Measurements from ENCODE around the gene NREP.

NREP gene

DNA sequence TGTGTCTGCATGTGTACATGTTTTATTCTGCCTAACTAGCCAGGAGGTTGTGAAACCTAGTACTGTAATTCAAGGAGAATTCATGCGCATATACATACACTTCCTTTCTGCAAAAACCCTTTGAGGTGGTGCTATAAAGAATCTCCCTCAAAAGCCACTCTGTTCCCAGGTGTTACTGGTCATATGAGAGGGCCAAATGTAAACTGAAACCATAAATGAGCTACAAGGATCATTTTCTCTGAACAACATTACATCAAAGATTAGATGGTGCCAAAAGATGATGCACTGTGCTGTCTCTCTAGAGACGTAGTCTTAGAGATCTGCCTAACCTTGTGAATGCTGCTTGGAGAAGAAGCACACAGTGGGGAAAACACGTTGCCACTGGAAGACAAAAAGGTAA, 15.7 kb downstream of the NREP start:
- H3K4me3 ChIP-seq (ENCODE audit: low read depth, low read length) = no peak overlapping the region
- TF ChIP-seq, protein P1, sequence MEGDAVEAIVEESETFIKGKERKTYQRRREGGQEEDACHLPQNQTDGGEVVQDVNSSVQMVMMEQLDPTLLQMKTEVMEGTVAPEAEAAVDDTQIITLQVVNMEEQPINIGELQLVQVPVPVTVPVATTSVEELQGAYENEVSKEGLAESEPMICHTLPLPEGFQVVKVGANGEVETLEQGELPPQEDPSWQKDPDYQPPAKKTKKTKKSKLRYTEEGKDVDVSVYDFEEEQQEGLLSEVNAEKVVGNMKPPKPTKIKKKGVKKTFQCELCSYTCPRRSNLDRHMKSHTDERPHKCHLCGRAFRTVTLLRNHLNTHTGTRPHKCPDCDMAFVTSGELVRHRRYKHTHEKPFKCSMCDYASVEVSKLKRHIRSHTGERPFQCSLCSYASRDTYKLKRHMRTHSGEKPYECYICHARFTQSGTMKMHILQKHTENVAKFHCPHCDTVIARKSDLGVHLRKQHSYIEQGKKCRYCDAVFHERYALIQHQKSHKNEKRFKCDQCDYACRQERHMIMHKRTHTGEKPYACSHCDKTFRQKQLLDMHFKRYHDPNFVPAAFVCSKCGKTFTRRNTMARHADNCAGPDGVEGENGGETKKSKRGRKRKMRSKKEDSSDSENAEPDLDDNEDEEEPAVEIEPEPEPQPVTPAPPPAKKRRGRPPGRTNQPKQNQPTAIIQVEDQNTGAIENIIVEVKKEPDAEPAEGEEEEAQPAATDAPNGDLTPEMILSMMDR (conservative IDR thresholded peaks at IDR 0.05; ENCODE audit: low read depth, low read length) = no peak
- peak; percentile 66 for DNase-seq (ENCODE audit: low read depth)

DNA sequence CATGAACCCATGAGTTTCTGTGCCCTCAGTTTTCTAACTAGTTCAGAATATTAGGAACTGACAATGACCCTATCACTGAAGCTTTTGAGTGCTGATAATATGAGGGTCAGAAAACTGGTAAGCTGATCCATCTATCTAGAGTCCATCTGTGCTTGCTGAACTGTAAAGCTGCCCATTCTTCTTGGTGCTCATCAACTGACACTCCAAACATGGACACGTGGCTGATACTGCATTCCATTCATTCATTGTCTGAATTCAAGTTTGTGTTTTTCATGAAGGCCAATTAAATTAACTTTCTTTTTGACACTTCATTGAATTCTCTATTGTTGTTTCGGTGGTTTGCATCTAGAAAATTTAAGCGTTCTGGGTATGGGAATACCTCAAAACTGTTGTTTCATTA, 17.6 kb downstream of the NREP start:
- H3K4me3 ChIP-seq (ENCODE audit: low read depth, low read length) = no peak overlapping the region
- TF ChIP-seq, protein P1 (conservative IDR thresholded peaks at IDR 0.05; ENCODE audit: low read depth, low read length) = no peak
- no peak for DNase-seq (ENCODE audit: low read depth)

DNA sequence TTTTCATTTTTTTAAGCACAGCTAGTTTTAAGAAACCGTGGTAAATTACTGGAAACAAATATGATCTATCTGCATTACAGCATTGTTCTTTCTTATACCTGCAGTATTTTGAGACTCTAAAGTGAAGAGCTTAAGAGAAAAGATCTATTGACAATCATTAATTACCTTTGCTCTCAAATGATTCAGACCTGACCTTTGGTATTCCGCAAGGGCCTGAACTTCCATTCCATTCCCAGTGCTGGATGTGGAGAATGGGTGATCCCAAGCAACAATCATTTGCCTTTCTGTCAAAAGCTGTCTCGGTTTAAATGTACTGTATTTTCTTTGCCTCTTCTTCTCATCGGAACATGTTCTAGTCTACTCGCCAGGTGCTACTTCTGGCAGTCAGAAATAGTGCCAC, 18.9 kb downstream of the NREP start:
- TF ChIP-seq, protein P1 (conservative IDR thresholded peaks at IDR 0.05; ENCODE audit: low read depth, low read length) = no peak
- no peak overlapping the region for H3K4me3 ChIP-seq (ENCODE audit: low read depth, low read length)
- DNase-seq (ENCODE audit: low read depth) = no peak

DNA sequence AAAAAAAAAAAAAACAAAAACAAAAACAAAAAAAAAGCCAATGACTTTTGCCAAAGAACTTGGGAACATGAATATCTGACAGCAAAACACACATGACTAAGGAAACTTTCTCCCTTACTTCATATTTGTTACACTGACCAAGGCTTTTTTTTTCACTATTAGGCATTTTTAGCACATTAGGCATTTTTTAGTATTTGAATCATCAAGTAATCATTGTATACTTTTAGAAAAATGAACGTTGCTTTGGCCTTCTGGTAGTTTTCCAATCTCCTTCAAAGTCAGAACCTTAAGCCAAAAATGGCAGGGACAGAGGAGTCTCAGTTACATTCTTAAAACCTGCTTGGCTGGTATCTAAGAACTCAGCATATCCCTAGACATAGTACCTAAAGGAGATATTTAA, 19.3 kb downstream of the NREP start:
- no peak overlapping the region for H3K4me3 ChIP-seq (ENCODE audit: low read depth, low read length)
- TF ChIP-seq, protein P1 (conservative IDR thresholded peaks at IDR 0.05; ENCODE audit: low read depth, low read length) = no peak
- DNase-seq (ENCODE audit: low read depth) = peak; percentile 74

DNA sequence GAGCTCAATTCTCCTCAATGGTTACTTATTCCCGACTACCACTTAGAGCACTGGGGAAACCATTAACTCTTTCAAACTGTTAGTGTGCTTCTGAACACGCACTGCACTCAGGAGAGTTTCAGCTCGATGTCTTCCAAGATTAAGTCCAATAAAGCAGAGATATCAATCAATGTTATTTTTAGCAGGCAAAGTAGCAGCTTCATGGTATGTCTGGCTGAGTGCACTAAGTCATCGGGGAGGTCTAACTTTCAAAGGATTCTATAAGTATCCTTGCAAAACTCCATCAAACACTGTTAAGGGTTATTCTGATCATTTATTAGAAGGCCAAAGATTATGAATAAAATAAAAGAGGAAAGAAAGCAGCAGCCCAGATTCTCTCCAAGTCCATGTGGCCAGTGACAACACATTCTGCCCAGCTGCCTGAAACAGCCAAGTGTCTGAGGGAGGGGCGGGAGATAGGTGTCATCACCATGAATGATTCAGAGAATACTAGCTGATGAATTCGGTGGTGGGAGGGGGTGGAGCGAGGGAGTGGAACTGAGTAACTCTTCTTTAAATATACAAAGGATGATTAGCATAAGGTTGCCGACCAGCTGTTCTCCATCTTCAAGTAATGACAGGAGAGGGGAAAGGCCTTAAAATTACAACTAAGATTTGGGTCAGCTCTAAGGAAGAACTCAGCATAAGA, 21.3 kb downstream of the NREP start:
- TF ChIP-seq, protein P1 (conservative IDR thresholded peaks at IDR 0.05; ENCODE audit: low read depth, low read length) = no peak
- H3K4me3 ChIP-seq (ENCODE audit: low read depth, low read length) = no peak overlapping the region
- peak; percentile 96 for DNase-seq (ENCODE audit: low read depth)

DNA sequence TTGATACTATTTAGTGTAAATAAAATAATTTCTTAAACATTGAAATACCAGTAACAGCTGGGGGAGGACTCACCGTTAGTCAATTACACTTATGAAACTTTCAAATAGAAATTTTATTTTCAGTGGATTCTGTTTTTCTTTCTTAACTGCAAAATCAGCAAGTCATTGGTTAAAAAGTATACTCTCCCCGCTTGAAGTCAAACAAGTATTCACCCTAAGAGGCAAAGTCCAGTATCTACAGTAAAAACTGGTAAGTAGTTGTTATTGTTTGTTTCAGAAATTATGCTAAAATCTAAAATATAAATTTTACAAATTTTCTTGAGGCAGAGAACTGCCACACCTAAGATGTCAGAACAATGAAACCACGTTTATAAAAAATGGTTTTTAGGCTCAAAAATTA, 22.4 kb downstream of the NREP start:
- TF ChIP-seq, protein P1 (conservative IDR thresholded peaks at IDR 0.05; ENCODE audit: low read depth, low read length) = no peak
- no peak overlapping the region for H3K4me3 ChIP-seq (ENCODE audit: low read depth, low read length)
- no peak for DNase-seq (ENCODE audit: low read depth)

DNA sequence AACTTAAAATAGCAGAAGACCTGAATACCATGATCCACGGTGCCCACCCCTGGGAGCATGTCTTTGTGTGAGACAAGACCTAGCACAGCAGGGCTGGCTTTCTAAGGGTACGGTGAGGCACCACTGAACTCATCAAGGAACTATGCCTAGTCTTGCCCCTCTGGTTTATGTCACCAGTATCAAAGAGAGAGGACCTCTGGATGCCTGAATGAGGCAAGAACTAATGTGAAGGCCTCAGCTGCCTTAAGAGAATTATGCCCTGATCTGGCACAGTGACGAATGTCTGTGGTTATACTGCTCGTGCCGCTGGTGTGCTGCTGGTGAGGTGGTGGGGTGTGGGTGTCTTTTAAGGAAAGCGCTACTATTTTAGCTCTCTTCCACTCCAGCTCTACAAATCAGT, 23.0 kb downstream of the NREP start:
- peak; percentile 63 for DNase-seq (ENCODE audit: low read depth)
- no peak overlapping the region for H3K4me3 ChIP-seq (ENCODE audit: low read depth, low read length)
- TF ChIP-seq, protein P1 (conservative IDR thresholded peaks at IDR 0.05; ENCODE audit: low read depth, low read length) = no peak

All from choroid plexus epithelial cell (primary cell).